ENCODE results near the gene EGLN1. TPM values are rescaled to one million over a fixed set of nuclear protein-coding genes. Genes with fewer than 3 reads are reported as not detected.
A peak's percentile ranks its signal among the peaks of the same experiment; 100 is the strongest.

The EGLN1 gene
- total RNA-seq, 2 experiments from 2014 or later = 34.9 to 39.8 TPM

GRCh38 chr1:231383159-231383860 is 38.8 kb downstream of the EGLN1 start:
- POLR2A ChIA-PET = no interaction called here
- H3K9me3 Mint-ChIP-seq = no peaks in the 10 kb centered on the region

GRCh38 chr1:231382426-231382825 is 39.7 kb downstream of the EGLN1 start:
- ATAC-seq (ENCODE audit: low read depth) = no peak
- Mint-ChIP-seq H3K4me3 (no peak overlapping the region), H3K27ac (no peak overlapping the region), H3K4me1 (peaks cover 16% of the 10 kb centered on the region), H3K9me3 (no peaks in the 10 kb centered on the region), H3K36me3 (peaks cover 3% of the 10 kb centered on the region), H3K27me3 (no peaks in the 10 kb centered on the region)
- POLR2A ChIA-PET = no interaction called here
- DNase-seq = no peak

More at GRCh38 chr1:231383159-231383860, 38.8 kb downstream of the EGLN1 start:
- Mint-ChIP-seq H3K27me3 (no peaks in the 10 kb centered on the region), H3K36me3 (peaks cover 9% of the 10 kb centered on the region), H3K4me1 (peaks cover 15% of the 10 kb centered on the region), H3K27ac (no peak overlapping the region), H3K4me3 (no peak overlapping the region)
- ATAC-seq (ENCODE audit: low read depth) (no peak), DNase-seq (no peak)

- ATAC-seq (ENCODE audit: low read depth) (no peak), DNase-seq (no peak)
- Mint-ChIP-seq H3K4me3 (no peak overlapping the region), H3K27ac (no peak overlapping the region), H3K4me1 (peaks cover 23% of the 10 kb centered on the region), H3K9me3 (no peaks in the 10 kb centered on the region), H3K27me3 (no peaks in the 10 kb centered on the region), H3K36me3 (peaks cover 2% of the 10 kb centered on the region)
- POLR2A ChIA-PET = no interaction called here
Observed at GRCh38 chr1:231381729-231382128, 40.4 kb downstream of the EGLN1 start.

- ATAC-seq (ENCODE audit: low read depth) (peak; percentile 88), DNase-seq (no peak)
- Mint-ChIP-seq H3K27ac (peak overlapping the region; percentile 80), H3K4me1 (peaks cover 27% of the 10 kb centered on the region), H3K4me3 (peak overlapping the region; percentile 50), H3K27me3 (no peaks in the 10 kb centered on the region), H3K36me3 (peaks cover 4% of the 10 kb centered on the region), H3K9me3 (no peaks in the 10 kb centered on the region)
- POLR2A ChIA-PET = no interaction called here
Observed at GRCh38 chr1:231376875-231377549, 45.1 kb downstream of the EGLN1 start.

GRCh38 chr1:231376101-231376500 is 46.0 kb downstream of the EGLN1 start:
- H3K27me3 Mint-ChIP-seq = no peaks in the 10 kb centered on the region
- no peaks in the 10 kb centered on the region for H3K9me3 Mint-ChIP-seq
- peaks cover 2% of the 10 kb centered on the region for H3K36me3 Mint-ChIP-seq
- H3K27ac Mint-ChIP-seq = no peak overlapping the region
- POLR2A ChIA-PET = no interaction called here
- ATAC-seq (ENCODE audit: low read depth) (no peak), DNase-seq (no peak)
- no peak overlapping the region for H3K4me3 Mint-ChIP-seq
- H3K4me1 Mint-ChIP-seq = peaks cover 24% of the 10 kb centered on the region

- no peak overlapping the region for H3K4me3 Mint-ChIP-seq
- no peak overlapping the region for H3K27ac Mint-ChIP-seq
- POLR2A ChIA-PET = no interaction called here
- H3K9me3 Mint-ChIP-seq = no peaks in the 10 kb centered on the region
- DNase-seq = no peak
- no peak for ATAC-seq (ENCODE audit: low read depth)
- H3K36me3 Mint-ChIP-seq = peaks cover 4% of the 10 kb centered on the region
- H3K4me1 Mint-ChIP-seq = peaks cover 24% of the 10 kb centered on the region
- no peaks in the 10 kb centered on the region for H3K27me3 Mint-ChIP-seq
Observed at GRCh38 chr1:231374394-231374793, 47.7 kb downstream of the EGLN1 start.

GRCh38 chr1:231372501-231372900 is 49.6 kb downstream of the EGLN1 start:
- Mint-ChIP-seq H3K4me1 (peaks cover 15% of the 10 kb centered on the region), H3K27me3 (no peaks in the 10 kb centered on the region), H3K4me3 (no peak overlapping the region), H3K9me3 (no peaks in the 10 kb centered on the region), H3K27ac (no peak overlapping the region), H3K36me3 (peaks cover 10% of the 10 kb centered on the region)
- POLR2A ChIA-PET = no interaction called here
- DNase-seq (no peak), ATAC-seq (ENCODE audit: low read depth) (no peak)

- ATAC-seq (ENCODE audit: low read depth) (no peak), DNase-seq (no peak)
- peak overlapping the region; percentile 55 for H3K27ac Mint-ChIP-seq
- H3K36me3 Mint-ChIP-seq = peaks cover 17% of the 10 kb centered on the region
- H3K4me3 Mint-ChIP-seq = no peak overlapping the region
- no peaks in the 10 kb centered on the region for H3K27me3 Mint-ChIP-seq
- no peaks in the 10 kb centered on the region for H3K9me3 Mint-ChIP-seq
- peaks cover 3% of the 10 kb centered on the region for H3K4me1 Mint-ChIP-seq
- POLR2A ChIA-PET = no interaction called here
Observed at GRCh38 chr1:231369282-231369681, 52.8 kb downstream of the EGLN1 start.

- no peak overlapping the region for H3K4me3 Mint-ChIP-seq
Observed at GRCh38 chr1:231364192-231364591, 57.9 kb downstream of the EGLN1 start.

GRCh38 chr1:231363624-231364023 is 58.5 kb downstream of the EGLN1 start:
- POLR2A ChIA-PET = interaction anchor here (1.4 kb wide), 1 partner anchor 26 kb away, joined by 5 read pairs; the partner anchor contains the start of genes EXOC8 and SPRTN
- Mint-ChIP-seq H3K4me3 (no peak overlapping the region), H3K27me3 (no peaks in the 10 kb centered on the region), H3K4me1 (peaks cover 2% of the 10 kb centered on the region), H3K27ac (no peak overlapping the region), H3K9me3 (no peaks in the 10 kb centered on the region), H3K36me3 (peaks cover 16% of the 10 kb centered on the region)
- no peak for DNase-seq
- no peak for ATAC-seq (ENCODE audit: low read depth)

More at GRCh38 chr1:231364192-231364591, 57.9 kb downstream of the EGLN1 start:
- no peak for ATAC-seq (ENCODE audit: low read depth)
- no peak for DNase-seq
- POLR2A ChIA-PET = no interaction called here
- Mint-ChIP-seq H3K9me3 (no peaks in the 10 kb centered on the region), H3K27me3 (no peaks in the 10 kb centered on the region), H3K27ac (no peak overlapping the region), H3K36me3 (peaks cover 20% of the 10 kb centered on the region), H3K4me1 (peaks cover 3% of the 10 kb centered on the region)

GRCh38 chr1:231362325-231362724 is 59.8 kb downstream of the EGLN1 start:
- H3K27me3 Mint-ChIP-seq = no peaks in the 10 kb centered on the region
- DNase-seq (no peak), ATAC-seq (ENCODE audit: low read depth) (no peak)
- H3K9me3 Mint-ChIP-seq = no peaks in the 10 kb centered on the region
- no peak overlapping the region for H3K4me3 Mint-ChIP-seq
- no peak overlapping the region for H3K27ac Mint-ChIP-seq
- H3K4me1 Mint-ChIP-seq = peaks cover 6% of the 10 kb centered on the region
- POLR2A ChIA-PET = interaction anchor here (1.4 kb wide), 1 partner anchor 24 kb away, joined by 5 read pairs; the partner anchor contains the start of genes EXOC8 and SPRTN
- H3K36me3 Mint-ChIP-seq = peaks cover 13% of the 10 kb centered on the region

- ATAC-seq (ENCODE audit: low read depth) = no peak
- peaks cover 8% of the 10 kb centered on the region for H3K36me3 Mint-ChIP-seq
- DNase-seq = no peak
- peaks cover 5% of the 10 kb centered on the region for H3K4me1 Mint-ChIP-seq
- POLR2A ChIA-PET = no interaction called here
- no peaks in the 10 kb centered on the region for H3K27me3 Mint-ChIP-seq
- H3K4me3 Mint-ChIP-seq = no peak overlapping the region
- H3K9me3 Mint-ChIP-seq = no peaks in the 10 kb centered on the region
- no peak overlapping the region for H3K27ac Mint-ChIP-seq
Observed at GRCh38 chr1:231359113-231359512, 63.0 kb downstream of the EGLN1 start.

- no peaks in the 10 kb centered on the region for H3K9me3 Mint-ChIP-seq
- H3K27me3 Mint-ChIP-seq = no peaks in the 10 kb centered on the region
- no peak for DNase-seq
- POLR2A ChIA-PET = no interaction called here
- H3K27ac Mint-ChIP-seq = no peak overlapping the region
- peaks cover 5% of the 10 kb centered on the region for H3K4me1 Mint-ChIP-seq
- peak; percentile 52 for ATAC-seq (ENCODE audit: low read depth)
- H3K36me3 Mint-ChIP-seq = peaks cover 7% of the 10 kb centered on the region
- no peak overlapping the region for H3K4me3 Mint-ChIP-seq
Observed at GRCh38 chr1:231357831-231358354, 64.2 kb downstream of the EGLN1 start.
